DMS53 (cell line): ENCODE measurements around the gene ISLR.
A peak's percentile ranks its signal among the peaks of the same experiment; 100 is the strongest.

ENCODE experiments used
- DNase-seq: peaks from one replicate; lab custom pipeline; 2025; lab: John Stamatoyannopoulos, UW

The ISLR gene

DNA sequence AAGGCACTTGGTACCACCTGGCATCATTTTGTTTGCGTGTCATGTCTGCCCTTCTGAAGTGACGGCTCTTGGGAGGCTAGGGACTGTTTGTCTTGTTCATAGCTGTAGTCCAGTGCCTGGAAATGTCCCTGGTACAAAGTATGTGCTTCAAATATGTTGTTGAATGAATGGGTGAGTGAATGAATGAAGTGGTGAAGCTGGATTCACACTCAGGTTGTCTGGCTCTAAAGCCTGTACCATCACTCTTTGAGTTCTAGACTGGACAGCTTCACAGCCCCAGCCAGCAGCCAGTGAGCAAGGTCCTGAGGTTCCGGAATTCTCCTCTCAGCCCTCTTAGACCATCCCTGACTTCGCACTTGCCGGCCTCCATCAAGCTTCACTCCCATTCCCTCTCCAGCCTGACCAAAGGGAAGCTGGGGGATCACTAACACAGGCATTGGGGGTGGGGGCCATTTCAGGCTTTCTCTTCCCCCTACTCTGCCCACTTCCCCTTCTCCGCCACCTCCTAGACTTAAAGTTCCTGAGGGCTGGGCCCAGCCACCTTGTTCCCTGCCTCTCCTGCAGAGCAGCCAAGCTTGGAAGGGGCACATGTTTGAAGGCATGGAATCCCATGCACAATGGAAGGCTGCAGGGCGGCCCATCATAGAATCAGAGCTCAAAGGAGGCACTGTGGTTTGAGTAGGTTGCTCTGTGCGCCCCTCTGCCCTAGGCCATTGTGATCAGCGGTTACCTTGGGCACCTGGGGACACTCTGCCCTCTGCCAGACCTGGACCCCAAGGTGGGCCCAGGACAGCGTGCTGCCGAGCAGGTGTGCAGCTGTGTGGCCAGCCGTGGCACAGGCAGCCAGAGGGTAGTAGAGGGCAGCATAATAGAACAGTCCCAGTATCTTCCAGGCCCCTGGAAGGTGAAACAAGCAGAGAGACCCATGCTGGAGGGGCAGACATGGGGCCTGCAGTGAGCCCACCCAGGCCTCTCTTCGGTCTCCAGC, 21.4 kb downstream of the ISLR start:
- no peak for DNase-seq

DNA sequence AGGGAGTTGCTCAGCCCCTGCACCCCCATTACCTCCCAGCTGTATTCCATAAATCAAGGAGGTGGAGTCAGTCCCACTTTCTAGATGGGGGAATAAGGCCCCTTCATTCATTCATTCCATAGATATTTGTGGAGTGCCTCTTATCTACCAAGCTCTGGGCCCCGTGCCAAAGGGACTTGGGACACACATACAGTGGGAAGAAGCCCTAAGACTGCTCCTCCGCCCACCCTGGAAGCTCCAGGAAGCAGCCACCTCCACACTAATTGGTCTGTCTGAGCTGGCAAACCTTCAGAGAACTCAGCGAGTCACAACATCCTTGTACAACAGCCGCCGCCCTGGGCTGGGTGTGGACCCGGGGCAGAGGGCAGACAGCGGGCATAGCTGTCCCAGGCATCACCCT, 22.7 kb downstream of the ISLR start:
- peak; percentile 33 for DNase-seq

DNA sequence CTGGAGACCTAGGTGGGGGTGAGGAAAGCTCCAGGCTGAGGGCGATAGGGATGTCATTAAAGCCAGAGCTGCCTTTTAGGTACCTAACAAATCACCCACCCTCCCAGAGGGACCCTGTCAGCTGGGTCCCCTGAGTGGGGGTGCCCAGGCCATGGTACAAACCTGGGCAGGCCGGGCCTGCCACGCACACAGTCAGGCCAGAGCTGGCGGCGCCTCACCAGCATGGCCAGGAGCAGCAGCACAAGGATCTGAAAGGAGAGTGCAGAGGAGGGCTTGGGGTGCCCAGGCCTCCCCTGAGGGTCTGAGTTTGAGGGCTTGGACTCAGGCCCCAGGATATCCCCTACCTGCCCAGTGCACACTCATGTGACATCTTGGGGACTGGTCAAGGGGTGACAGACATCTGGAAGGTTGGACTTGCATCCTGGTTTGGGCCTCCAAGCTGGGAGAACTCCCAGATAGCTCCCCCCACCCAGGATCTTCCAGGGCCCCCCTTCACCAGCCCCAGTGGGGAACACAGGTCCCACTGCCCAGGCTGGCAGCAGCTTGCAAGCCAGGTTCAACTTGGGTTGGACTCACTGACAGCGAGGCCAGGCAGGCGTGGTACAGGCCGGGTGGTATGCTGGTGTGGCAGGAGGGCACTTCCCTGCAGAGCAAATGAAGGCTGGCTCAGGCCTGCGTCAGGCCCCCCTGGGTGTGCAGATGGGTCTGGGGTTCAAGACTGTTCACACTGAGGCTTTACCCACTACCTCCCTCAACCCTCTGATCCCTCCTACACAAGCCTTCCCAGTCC, 23.9 kb downstream of the ISLR start:
- DNase-seq: no peak

DNA sequence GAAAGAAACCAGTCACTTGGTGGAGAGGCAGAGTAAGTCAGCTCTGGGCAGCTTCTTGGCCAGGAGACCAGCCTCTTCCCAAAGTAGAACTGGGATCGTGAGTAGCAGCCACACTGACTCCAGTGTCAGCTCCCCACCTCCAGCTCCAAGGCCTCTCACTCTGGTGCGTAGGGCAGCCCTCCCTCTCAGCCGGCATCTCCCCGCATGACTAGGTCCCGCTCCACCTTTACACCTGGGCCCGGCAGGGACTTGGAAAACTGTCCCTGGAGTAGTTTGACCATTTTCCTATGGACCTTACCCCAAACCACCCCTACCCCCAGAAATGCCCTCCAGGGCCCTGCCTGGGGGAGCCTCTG, 25.8 kb downstream of the ISLR start:
- DNase-seq: no peak

DNA sequence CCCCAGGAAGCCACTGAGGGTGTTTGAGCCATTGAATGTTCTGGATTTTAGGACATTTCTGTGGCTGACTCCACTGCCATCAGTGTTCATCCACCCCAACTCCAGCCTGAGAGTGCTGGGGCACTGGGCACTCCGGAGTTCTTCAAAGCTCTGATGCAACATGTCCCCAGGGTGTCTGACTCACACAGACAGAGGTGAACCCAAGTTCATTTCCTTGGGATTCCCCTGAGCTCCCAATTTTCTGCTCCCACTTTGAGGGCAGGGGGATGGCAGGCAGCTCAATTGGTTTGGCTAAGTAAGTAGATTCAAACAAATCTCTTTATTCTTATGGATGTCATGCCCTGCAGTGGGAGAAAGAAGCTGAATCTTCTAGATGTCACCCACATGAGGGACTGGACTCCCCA, 26.9 kb downstream of the ISLR start:
- DNase-seq: no peak

DNA sequence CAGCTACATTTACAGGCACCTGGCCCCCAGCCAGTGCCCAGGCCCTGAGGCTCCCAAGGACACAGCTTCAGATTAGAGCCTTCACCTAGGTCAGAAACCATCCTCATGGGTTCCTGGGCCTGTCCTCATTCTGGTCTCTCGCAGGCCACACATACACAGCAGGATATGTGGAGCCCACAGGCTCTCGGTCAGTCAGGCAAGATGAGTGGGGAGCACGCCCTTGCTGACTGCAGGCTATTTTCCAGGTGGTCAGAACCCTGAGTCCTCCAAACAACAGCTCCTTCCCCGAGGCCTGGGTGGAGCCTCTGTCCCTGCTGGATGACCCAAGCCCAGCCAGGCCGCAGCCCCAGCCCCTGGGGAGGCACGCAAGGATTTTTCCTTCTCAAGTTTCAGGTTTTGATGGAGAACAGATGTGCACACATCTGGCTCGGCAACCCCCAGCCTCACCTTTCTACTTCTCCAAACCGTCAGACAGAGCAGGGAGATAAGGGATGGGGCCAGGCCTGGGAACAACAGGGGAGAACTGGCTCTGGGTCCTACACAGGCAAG, 27.4 kb downstream of the ISLR start:
- DNase-seq: no peak

DNA sequence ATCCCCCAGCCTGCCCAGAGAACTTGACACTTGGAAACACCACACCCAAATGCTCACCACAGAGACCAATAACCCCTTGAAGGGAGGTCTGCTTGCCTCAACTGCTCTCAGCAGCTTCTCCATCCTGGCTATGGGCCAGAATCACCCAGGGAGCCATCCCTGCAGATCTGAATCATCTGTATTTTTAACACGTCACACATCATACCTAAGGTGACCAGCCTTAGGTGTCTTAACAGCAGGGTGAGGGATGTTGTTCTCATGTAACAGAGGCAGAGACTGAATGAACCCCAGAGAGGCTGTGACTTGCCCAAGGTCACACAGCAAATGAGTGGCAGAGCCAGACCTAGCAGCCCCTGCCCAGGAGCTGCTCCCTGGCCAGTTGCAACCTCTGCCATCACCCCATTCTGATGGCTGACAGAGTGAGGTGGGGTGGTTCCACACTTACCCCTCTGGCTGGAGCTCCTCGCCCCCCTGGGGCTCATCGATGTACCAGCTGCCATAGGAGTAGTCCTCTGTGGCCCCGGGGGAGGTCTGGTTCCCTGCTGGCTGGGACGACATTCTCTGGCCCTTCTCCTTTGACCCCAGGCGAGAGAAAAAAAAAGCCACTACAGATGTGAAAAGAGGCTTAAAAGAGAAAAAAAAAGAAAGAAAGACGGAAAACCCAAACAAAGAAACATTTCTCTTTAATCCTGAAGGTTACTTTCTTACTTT, 28.4 kb downstream of the ISLR start:
- no peak for DNase-seq

DNA sequence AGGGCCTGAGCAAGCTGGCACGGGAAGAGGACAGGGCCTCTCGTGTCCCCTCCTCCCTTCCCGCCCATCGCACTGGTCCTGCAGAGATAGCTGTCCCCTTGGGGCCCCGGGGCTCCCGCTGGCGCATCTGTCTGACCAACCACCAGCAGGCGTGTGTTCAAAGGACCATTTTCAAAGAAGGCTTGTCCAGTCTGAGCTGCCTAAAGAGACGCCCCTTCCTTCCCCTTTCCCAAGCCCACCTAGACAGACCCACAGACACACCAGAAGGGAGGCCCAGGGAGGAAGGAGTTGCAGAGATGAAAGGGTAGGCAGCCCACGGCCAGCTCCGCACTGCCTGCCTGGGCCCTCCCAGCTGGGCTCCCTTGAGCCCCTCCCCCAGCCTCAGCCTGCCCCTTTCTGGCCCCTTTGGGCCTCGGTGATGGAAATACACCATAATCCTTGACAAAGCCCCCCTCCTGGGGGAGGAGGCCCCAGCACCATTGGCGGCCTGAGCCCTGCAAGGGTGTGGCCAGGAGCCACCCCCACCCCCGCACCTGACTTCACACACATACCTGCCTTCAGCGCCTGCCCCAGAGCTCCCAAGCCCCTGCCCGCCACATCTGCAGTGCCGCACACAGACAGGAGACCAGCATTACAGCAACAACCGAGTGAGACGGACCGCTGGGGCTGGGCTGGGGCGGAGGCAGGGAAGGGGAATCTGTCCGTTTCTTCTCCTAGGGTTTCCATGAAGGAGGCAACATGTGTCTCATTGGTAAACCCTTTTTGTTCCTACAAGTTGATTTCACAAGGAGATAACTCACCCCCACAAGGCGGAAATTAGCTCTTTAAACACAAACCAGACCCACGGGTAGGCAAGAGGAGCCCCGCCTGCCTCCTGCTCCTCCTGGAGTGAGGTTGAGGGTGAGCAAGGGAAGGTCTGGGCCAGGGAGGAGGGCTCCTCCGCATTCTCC, 29.2 kb downstream of the ISLR start, which contains the start of gene STRA6:
Gene STRA6, minus strand, starts transcription at position 336 of the 950 bp plus-strand sequence. CDS start 520 bp downstream, outside the sequence.
- DNase-seq: no peak

DNA sequence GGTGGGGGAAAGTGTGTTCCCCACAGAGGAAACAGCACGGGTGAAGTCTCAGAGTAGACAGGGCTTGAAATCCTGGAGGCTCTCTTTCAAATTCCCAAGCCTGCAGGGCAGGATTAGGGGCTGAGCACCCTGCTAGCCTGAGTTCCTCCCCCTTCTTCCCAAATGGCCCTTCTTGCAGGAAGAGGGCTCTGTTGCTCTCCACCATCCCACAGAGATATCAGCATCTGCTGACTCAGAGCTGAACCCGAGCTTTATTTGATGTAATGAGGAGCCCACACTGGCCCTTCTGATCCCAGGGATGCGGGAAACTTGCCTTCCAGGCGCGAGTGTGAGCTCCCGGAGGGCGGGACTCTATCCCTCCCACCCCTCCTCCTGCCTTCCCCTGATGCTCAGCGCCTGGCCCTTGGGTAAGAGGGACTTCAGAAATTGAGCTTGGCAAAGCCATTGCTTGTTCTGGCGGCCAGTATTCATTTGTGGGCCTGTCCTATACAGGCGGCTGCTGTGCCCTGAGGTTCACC, 30.5 kb downstream of the ISLR start:
- no peak for DNase-seq

DNA sequence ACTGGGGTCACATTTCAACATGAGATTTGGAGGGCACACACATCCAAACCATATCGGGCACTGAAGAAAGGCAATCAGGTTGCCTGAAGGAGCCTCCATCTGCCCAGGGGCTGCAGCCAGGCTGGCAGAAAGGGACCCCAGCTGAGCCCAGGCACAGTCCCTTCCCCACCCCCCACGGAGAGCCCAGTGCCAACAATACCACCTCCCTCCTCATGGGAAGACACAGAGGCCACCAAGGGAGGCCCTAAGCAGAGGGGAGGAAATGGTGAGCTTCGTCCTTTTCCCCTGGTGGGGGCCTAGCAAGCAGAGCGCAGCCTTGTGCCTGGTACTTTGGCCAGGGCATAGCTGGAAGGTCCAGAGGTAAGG, 32.1 kb downstream of the ISLR start:
- DNase-seq: no peak

DNA sequence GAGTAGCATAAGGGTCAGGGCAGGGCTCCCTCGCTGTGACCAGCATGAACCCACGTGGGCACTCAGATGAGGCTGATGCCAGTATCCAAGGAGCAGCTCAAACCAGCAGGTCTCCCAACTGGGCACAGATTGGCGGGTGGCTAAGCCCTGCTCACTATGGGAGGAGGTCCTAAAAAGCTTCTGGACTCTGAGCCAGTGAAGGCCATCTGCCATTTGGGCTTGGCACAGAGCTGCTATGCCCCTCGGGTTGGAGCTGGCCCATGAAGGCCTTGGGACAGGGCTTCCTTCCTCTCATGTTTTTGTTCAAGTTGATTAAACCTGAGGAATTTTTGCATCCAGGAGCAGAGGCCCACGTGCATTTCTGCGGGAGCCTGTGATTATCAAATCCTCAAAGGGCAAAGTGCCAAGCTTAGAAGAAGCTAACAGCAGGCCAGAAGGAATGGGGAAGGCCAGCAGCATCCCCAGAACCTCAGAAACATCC, 33.3 kb downstream of the ISLR start:
- no peak for DNase-seq

DNA sequence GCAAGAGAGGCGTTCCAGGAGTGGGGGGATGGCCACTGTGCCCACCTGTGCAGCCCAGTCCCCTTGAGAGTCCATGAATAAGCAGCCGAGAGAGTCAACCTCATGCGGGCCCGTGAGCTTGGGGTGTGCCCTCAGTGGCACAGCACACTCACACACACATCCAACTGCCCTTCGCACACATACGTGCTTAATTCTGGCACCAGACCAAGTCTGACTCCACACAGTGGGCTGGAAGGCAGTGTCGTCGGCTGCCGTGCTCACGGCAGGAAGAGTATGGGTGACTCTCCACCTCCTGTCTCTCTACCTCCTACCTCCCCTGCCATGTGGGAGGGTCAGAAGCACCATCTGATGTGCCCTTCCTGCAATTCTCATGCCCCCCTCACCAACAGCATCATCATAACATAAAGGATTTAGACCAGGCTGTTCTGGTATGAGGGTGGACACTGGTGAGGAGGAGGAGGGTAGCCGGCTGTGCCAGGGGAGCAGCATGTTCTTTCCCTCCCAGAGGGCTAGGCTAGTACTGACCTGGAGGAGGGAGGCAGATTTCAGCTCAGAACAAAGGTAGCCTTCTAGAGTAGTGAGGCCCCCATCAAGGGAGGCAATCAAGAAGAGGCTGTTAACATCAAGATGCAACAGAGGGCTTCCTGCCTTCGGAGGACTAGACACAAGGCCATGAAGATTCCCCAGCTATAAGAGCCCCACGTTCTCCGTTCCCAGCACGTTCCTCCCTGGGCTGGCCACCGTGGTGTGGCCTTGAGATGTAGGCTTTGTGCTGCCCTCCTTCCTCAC, 34.3 kb downstream of the ISLR start:
- DNase-seq: no peak

DNA sequence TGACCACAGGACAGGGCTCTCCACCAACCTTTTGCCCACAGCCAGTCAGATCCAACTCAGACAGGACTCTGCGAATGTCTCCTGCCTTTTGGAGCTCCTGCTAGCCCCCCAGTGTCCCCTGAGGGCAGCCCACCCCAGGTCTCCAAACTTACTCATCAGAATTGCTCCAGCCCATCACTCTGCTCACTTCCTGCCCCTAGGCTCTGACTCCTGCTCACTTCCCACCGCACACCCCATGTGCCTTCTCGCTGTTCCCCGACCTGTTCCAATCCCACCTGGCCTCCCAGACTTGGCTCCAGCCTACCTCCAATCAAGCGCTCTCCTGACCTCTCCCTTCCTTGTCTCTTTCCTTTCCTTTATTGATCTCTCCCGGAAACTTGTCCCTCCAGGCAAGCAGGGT, 35.0 kb downstream of the ISLR start:
- DNase-seq: no peak

DNA sequence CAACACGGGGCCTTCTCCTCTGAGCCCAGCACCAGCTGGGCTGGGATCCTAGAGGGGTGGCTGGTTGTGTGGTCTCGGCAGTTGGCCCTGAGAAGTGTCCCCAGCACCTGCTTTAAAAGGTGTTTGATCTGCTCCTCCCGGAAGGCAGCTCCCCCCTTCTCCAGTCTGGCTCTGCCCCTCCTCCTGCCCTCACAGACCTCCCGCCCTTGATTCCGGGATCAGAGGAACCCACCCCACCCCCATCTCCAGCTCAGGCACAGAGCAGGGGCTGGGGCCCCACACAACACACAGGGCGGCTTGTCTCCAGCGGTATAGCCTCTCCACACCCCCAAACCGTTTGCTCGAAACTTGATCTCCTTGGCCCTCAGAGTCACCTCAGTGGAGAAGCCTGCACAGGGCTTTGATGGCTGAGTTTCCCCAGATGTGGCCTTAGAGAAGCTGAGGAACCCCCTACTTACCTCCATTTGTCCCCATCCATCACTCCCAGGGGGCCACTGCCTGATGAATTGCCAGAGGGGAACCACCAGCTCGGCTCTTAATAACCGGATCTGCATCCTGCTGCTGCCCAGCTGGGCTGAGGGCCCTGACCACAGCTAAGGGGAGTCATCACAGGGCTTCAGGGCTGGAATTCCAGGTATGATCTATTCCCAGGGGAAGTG, 35.5 kb downstream of the ISLR start:
- peak; percentile 23 for DNase-seq

DNA sequence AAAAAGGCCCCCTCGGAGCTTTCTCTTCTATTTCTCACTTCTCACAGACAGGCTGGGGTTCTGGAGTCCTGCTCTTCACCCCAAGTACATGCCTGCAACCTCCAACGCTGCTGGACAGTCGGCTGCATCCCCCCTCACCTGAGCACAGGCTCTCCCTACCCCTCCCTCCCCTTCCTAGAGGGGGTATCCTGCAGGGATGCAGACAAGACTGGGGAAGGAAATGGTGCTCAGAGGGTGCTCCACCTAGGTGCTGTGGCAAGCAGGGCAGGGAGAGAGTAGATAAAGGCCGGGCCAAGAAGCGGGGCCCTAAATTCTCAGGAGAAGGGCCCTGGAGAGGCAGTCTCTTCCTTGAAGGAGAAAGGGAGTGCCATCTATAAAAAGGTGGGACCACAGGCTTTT, 36.0 kb downstream of the ISLR start:
- no peak for DNase-seq

DNA sequence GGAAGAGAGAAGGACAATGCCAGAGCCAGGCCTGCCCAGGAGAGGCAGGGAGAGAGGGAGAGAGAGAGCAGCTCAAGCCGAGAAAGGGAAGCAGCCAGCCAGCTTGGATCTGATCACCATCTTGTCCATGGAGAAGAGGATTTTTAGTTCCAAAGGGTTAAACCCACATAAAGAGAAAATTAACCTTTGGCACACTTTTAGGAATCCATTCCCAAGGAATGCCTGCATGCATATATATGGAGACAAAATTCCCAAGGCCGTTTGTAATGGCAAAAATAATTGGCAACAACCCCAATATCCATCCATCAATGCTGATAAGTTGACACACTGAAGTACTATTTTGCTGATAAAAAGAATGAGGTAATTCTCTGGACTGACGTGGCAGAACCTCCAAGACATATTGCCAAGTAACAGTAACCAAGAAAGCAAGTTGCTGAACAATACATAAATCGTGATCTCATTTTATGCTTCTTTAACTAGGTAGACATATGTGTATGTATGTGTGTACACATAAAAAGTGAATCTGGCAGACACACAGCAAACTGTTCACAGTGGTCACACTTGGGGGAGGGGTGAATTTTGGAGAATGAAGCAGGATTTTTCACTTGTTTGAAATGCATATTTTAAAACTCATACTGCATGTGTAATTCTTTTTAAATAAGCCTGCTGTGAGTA, 36.6 kb downstream of the ISLR start:
- no peak for DNase-seq

DNA sequence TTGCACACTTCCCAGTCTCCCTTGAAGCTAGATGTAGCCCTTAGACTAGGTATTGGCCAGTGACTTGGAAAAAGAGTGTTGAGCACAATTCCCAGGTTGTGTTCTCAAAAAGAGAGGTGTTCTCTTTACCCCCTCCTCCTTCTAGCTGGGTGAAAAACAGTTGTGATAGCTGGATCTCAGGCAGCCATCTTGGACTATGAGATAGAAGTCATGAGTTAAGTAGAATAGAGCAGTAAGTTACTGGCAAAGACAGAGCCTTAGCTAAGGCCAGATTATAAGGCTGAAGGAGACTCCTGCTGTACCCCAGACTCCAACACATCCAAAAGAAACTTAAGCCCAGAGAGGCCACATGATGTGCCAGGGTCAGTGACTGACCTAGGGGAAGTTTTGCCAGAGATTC, 37.2 kb downstream of the ISLR start:
- no peak for DNase-seq

DNA sequence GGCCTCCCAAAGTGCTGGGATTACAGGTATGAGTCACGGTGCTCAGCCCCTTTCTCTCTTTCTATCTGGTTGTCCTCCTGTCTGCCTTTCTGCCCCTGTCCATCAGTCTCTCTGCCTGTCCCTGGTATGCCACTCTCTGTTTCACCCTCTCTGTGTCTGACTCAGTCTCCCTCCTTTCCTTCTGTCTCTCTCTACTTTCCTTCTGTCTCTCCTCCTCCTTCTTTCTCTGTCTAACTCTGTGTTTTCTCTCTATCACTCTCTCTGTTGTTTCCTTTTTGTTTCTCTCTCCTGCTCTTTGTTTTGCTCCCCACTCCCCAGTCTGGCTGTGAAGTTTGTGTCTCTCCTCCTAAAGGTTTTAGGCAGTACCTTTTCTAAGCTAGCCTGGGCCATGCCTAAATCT, 38.1 kb downstream of the ISLR start:
- no peak for DNase-seq

DNA sequence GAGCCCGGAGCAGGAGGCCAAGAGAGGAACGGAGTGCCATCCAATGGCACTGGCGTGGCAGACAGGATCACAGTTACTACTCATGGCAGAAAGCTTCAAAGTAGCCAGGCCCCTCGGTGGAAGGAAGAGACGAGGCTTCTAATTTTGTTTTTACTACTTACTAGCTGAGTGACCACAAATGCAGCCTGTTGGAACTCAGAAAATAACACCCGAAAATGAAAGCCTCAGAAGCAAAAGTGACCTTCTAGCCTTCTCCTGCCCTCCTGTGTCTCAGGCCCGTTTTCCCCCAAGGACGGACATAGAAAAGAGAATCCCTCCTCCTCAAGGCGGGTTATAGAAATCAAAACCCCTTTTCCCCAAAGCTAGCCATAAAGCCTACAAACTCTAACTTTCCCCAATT, 39.0 kb downstream of the ISLR start:
- no peak for DNase-seq
